Raji (cell line): ENCODE results near the gene FMN1.

Experiments
- POLR2A ChIP-seq: IDR thresholded peaks from 2 replicates; pipeline ENCODE4 v1.6.1; 2011; ENCODE audit warnings: low read depth, low read length, control low read depth; ENCODE audit not compliant: insufficient read depth

Gene FMN1

GRCh38 chr15:33074212-33074611 is 120.3 kb downstream of the FMN1 start:
- no peak for TF ChIP-seq POLR2A

GRCh38 chr15:33071451-33071850 is 123.1 kb downstream of the FMN1 start:
- TF ChIP-seq POLR2A, result no peak

GRCh38 chr15:33069161-33069560 is 125.4 kb downstream of the FMN1 start:
- TF ChIP-seq POLR2A, result no peak

GRCh38 chr15:33068511-33068990 is 126.0 kb downstream of the FMN1 start:
- TF ChIP-seq POLR2A, result no peak

GRCh38 chr15:33068007-33068481 is 126.5 kb downstream of the FMN1 start:
- no peak for TF ChIP-seq POLR2A

GRCh38 chr15:33067456-33067855 is 127.1 kb downstream of the FMN1 start:
- no peak for TF ChIP-seq POLR2A

- TF ChIP-seq POLR2A, result no peak
Observed at GRCh38 chr15:33066584-33066983, 127.9 kb downstream of the FMN1 start.

GRCh38 chr15:33064878-33065277 is 129.6 kb downstream of the FMN1 start:
- TF ChIP-seq POLR2A, result no peak

- no peak for TF ChIP-seq POLR2A
Observed at GRCh38 chr15:33059184-33059583, 135.3 kb downstream of the FMN1 start.

- no peak for TF ChIP-seq POLR2A
Observed at GRCh38 chr15:33057845-33058244, 136.7 kb downstream of the FMN1 start.

GRCh38 chr15:33055962-33056361 is 138.6 kb downstream of the FMN1 start:
- TF ChIP-seq POLR2A, result no peak

- no peak for TF ChIP-seq POLR2A
Observed at GRCh38 chr15:33051528-33051927, 143.0 kb downstream of the FMN1 start.

- no peak for TF ChIP-seq POLR2A
Observed at GRCh38 chr15:33048255-33048654, 146.3 kb downstream of the FMN1 start.

GRCh38 chr15:33047077-33047476 is 147.4 kb downstream of the FMN1 start:
- TF ChIP-seq POLR2A, result no peak

GRCh38 chr15:33046329-33046728 is 148.2 kb downstream of the FMN1 start:
- TF ChIP-seq POLR2A, result no peak

GRCh38 chr15:33045066-33045810 is 149.3 kb downstream of the FMN1 start:
- TF ChIP-seq POLR2A, result no peak

- TF ChIP-seq POLR2A, result no peak
Observed at GRCh38 chr15:33044598-33044997, 149.9 kb downstream of the FMN1 start.

GRCh38 chr15:33043636-33044035 is 150.9 kb downstream of the FMN1 start:
- TF ChIP-seq POLR2A, result no peak

- no peak for TF ChIP-seq POLR2A
Observed at GRCh38 chr15:33040496-33040895, 154.0 kb downstream of the FMN1 start.
